HEK293 (cell line): Measurements from ENCODE around the gene EPAS1.

Experiments
- CTCF ChIA-PET: fragments of 350-600 bp; formaldehyde crosslinking; extraction: SDS; loops from one replicate; lab custom pipeline; 2021; ENCODE audit warnings: antibody characterized with exemption; lab: Yijun Ruan, JAX
- POLR2A ChIA-PET: fragments of 300-600 bp; formaldehyde crosslinking; extraction: SDS; loops from one replicate; lab custom pipeline; 2020; ENCODE audit warnings: antibody characterized with exemption, inconsistent platforms; lab: Yijun Ruan, JAX
- H3K27ac ChIP-seq: fragments of 200-500 bp; sonication (Bioruptor generic); 2 replicates; pipeline ENCODE4 v1.5.1; 2014; ENCODE audit warnings: low read depth, low read length, control low read depth, inconsistent platforms; ENCODE audit errors: extremely low read depth
- H3K36me3 ChIP-seq, 2 experiments: fragments of 200-500 bp in 1 of 2; sonication (Bioruptor generic) in 1 of 2; 1 replicate in 1 of 2; 2 replicates in 1 of 2; pipeline ENCODE4 v1.5.1; 2014 to 2017; ENCODE audit warnings: inconsistent platforms in 2 of 2, low read length in 2 of 2; ENCODE audit not compliant: control insufficient read depth in 2 of 2, insufficient read depth in 1 of 2
- H3K4me1 ChIP-seq: fragments of 200-500 bp; sonication (Bioruptor generic); 2 replicates; pipeline ENCODE4 v1.5.1; 2014; ENCODE audit warnings: mild to moderate bottlenecking, low read length, inconsistent platforms; ENCODE audit not compliant: control insufficient read depth, insufficient read depth
- H3K4me3 ChIP-seq: 2 replicates; pipeline ENCODE4 v1.5.1; 2011; ENCODE audit warnings: low read depth, mild to moderate bottlenecking, control low read depth, low read length, moderate library complexity
- H3K9me3 ChIP-seq: fragments of 200-500 bp; sonication (Bioruptor generic); 2 replicates; pipeline ENCODE4 v1.5.1; 2014; ENCODE audit warnings: low read depth, low read length, inconsistent platforms; ENCODE audit not compliant: control insufficient read depth, insufficient read depth
- KLF1 ChIP-seq: fragments of 450-650 bp; formaldehyde crosslinking; IDR thresholded peaks from 2 replicates; pipeline ENCODE4 v1.5.1; 2016; ENCODE audit warnings: missing biosample characterization, missing genetic modification characterization
- KLF16 ChIP-seq: fragments of 450-650 bp; formaldehyde crosslinking; IDR thresholded peaks from 2 replicates; pipeline ENCODE4 v1.5.1; 2017; ENCODE audit warnings: missing biosample characterization, missing genetic modification characterization
- OSR2 ChIP-seq: fragments of 450-650 bp; formaldehyde crosslinking; IDR thresholded peaks from 2 replicates; pipeline ENCODE4 v1.5.1; 2016; ENCODE audit warnings: missing biosample characterization, missing genetic modification characterization
- PATZ1 ChIP-seq: fragments of 450-650 bp; formaldehyde crosslinking; IDR thresholded peaks from 2 replicates; pipeline ENCODE4 v1.5.1; 2016; ENCODE audit warnings: missing biosample characterization, missing genetic modification characterization
- PRDM4 ChIP-seq: fragments of 450-650 bp; formaldehyde crosslinking; IDR thresholded peaks from 2 replicates; pipeline ENCODE4 v1.5.1; 2017; ENCODE audit warnings: missing biosample characterization, missing genetic modification characterization
- PRDM6 ChIP-seq: fragments of 450-650 bp; formaldehyde crosslinking; IDR thresholded peaks from 2 replicates; pipeline ENCODE4 v1.5.1; 2017; ENCODE audit warnings: missing biosample characterization, missing genetic modification characterization
- RBAK ChIP-seq: fragments of 450-650 bp; formaldehyde crosslinking; IDR thresholded peaks from 2 replicates; pipeline ENCODE4 v1.5.1; 2016; ENCODE audit warnings: missing biosample characterization, missing genetic modification characterization
- TRIM28 ChIP-seq: IDR thresholded peaks from 2 replicates; pipeline ENCODE4 v1.6.1; 2011; ENCODE audit warnings: low read length, control low read depth, borderline replicate concordance
- TSHZ1 ChIP-seq: fragments of 450-650 bp; formaldehyde crosslinking; IDR thresholded peaks from 2 replicates; pipeline ENCODE4 v1.5.1; 2016; ENCODE audit warnings: missing biosample characterization, missing genetic modification characterization, borderline replicate concordance
- ZNF121 ChIP-seq: fragments of 450-650 bp; formaldehyde crosslinking; IDR thresholded peaks from 2 replicates; pipeline ENCODE4 v1.5.1; 2016; ENCODE audit warnings: missing biosample characterization, missing genetic modification characterization
- ZNF16 ChIP-seq: fragments of 450-650 bp; formaldehyde crosslinking; IDR thresholded peaks from 2 replicates; pipeline ENCODE4 v1.5.1; 2016; ENCODE audit warnings: low read depth, missing biosample characterization, missing genetic modification characterization
- ZNF18 ChIP-seq: fragments of 450-650 bp; formaldehyde crosslinking; IDR thresholded peaks from 2 replicates; pipeline ENCODE4 v1.5.1; 2016; ENCODE audit warnings: missing biosample characterization, missing genetic modification characterization
- ZNF274 ChIP-seq, 2 experiments: fragments of 200-500 bp in 1 of 2; fragments of 450-650 bp in 1 of 2; sonication (Bioruptor generic) in 1 of 2; formaldehyde crosslinking in 1 of 2; IDR thresholded peaks; 2 replicates each; pipeline versions ENCODE4 v1.5.1 to v1.6.1; 2014 to 2016; ENCODE audit warnings: borderline replicate concordance in 1 of 2, inconsistent platforms in 1 of 2, low read length in 1 of 2, missing biosample characterization in 1 of 2, missing genetic modification characterization in 1 of 2
- ZNF596 ChIP-seq: fragments of 450-650 bp; IDR thresholded peaks from 2 replicates; pipeline ENCODE4 v1.5.0; 2018; ENCODE audit warnings: missing biosample characterization, mild to moderate bottlenecking, missing genetic modification characterization, moderate library complexity
- ZNF707 ChIP-seq: fragments of 450-650 bp; formaldehyde crosslinking; IDR thresholded peaks from 2 replicates; pipeline ENCODE4 v1.5.1; 2016; ENCODE audit warnings: missing biosample characterization, missing genetic modification characterization

EPAS1 gene

GRCh38 chr2:46379213-46380037, 82.2 kb downstream of the EPAS1 start (continued):
- peak; percentile 47 for TF ChIP-seq PRDM6 (tag by site-specific recombination)

GRCh38 chr2:46380038-46380940, 83.1 kb downstream of the EPAS1 start:
- TF ChIP-seq ZNF274 (IDR thresholded peaks at IDR 0.05; ENCODE audit: low read length), result no peak
- no peak for TF ChIP-seq ZNF274 (tag by site-specific recombination; IDR thresholded peaks at IDR 0.05; ENCODE audit: borderline replicate concordance)
- TF ChIP-seq ZNF121 (tag by site-specific recombination), result no peak
- TF ChIP-seq RBAK, result no peak
- TF ChIP-seq ZNF596 (tag by site-specific recombination), result no peak
- TF ChIP-seq KLF16, result no peak
- no peak for TF ChIP-seq ZNF707 (tag by site-specific recombination)
- no peak for TF ChIP-seq ZNF18 (tag by site-specific recombination)
- TF ChIP-seq KLF1 (tag by site-specific recombination), result no peak
- no peak for TF ChIP-seq TRIM28
- TF ChIP-seq PRDM4 (tag by site-specific recombination), result no peak
- no peak for TF ChIP-seq ZNF16
- no peak for TF ChIP-seq PATZ1
- TF ChIP-seq OSR2 (tag by site-specific recombination), result no peak
- TF ChIP-seq TSHZ1 (tag by site-specific recombination), result no peak
- ChIA-PET POLR2A (no interaction called here), CTCF (interaction anchor here (0.9 kb wide), 1 partner anchor 14 kb away, joined by 3 read pairs; no protein-coding TSS in a partner anchor)
- no peak overlapping the region for H3K27ac ChIP-seq
- H3K36me3 ChIP-seq, result peaks cover 7 to 78% of the 10 kb centered on the region in 2 experiments
- H3K4me1 ChIP-seq, result peaks cover 9% of the 10 kb centered on the region
- no peaks in the 10 kb centered on the region for H3K9me3 ChIP-seq
- no peak overlapping the region for H3K4me3 ChIP-seq
